DOHH2 (cell line): ENCODE measurements around the gene HLA-DOA.

ENCODE experiments used
- H3F3A ChIP-seq: fragments of 200-600 bp; sonication (generic), shearing (Covaris generic); 2 replicates; pipeline ENCODE4 v1.6.0; 2016; ENCODE audit warnings: antibody characterized with exemption, mild to moderate bottlenecking; ENCODE audit not compliant: control insufficient read depth, insufficient read depth
- H3K27ac ChIP-seq: fragments of 200-600 bp; sonication (generic); 2 replicates; pipeline ENCODE4 v1.5.1; 2014; ENCODE audit warnings: low read depth, mild to moderate bottlenecking, low read length, moderate library complexity
- H3K27me3 ChIP-seq: fragments of 200-600 bp; sonication (generic); 2 replicates; pipeline ENCODE4 v1.6.1; 2014; ENCODE audit warnings: mild to moderate bottlenecking, low read length, mixed read lengths; ENCODE audit not compliant: control insufficient read depth
- H3K36me3 ChIP-seq: fragments of 200-600 bp; sonication (generic); 2 replicates; pipeline ENCODE4 v1.6.1; 2014; ENCODE audit warnings: mild to moderate bottlenecking, low read length, moderate library complexity, mixed read lengths; ENCODE audit not compliant: control insufficient read depth
- H3K4me1 ChIP-seq: fragments of 200-600 bp; sonication (generic); 2 replicates; pipeline ENCODE4 v1.6.1; 2014; ENCODE audit warnings: mild to moderate bottlenecking, low read length, mixed read lengths; ENCODE audit not compliant: control insufficient read depth
- H3K4me2 ChIP-seq: fragments of 200-600 bp; sonication (generic); 2 replicates; pipeline ENCODE4 v1.6.0; 2014; ENCODE audit warnings: mild to moderate bottlenecking, low read length, moderate library complexity
- H3K4me3 ChIP-seq: fragments of 200-600 bp; sonication (generic); 2 replicates; pipeline ENCODE4 v1.5.1; 2014; ENCODE audit warnings: mild to moderate bottlenecking, low read length, mixed read lengths
- H3K79me2 ChIP-seq: fragments of 200-600 bp; sonication (generic); 2 replicates; pipeline ENCODE4 v1.6.1; 2014; ENCODE audit warnings: mild to moderate bottlenecking, low read length, mixed read lengths; ENCODE audit not compliant: control insufficient read depth
- H3K9me2 ChIP-seq: fragments of 200-600 bp; sonication (generic); replicated peaks from 2 replicates; pipeline ENCODE4 v1.6.1; 2014; ENCODE audit warnings: mild to moderate bottlenecking, low read length, mixed read lengths; ENCODE audit not compliant: control insufficient read depth
- H3K9me3 ChIP-seq: fragments of 200-600 bp; sonication (generic); 2 replicates; pipeline ENCODE4 v1.6.1; 2014; ENCODE audit warnings: antibody characterized with exemption, low read length, mixed read lengths; ENCODE audit not compliant: control insufficient read depth, insufficient read depth
- H4K20me1 ChIP-seq: fragments of 200-600 bp; sonication (generic); 2 replicates; pipeline ENCODE4 v1.6.0; 2014; ENCODE audit warnings: low read depth, mild to moderate bottlenecking, antibody characterized with exemption, low read length, moderate library complexity; ENCODE audit not compliant: control insufficient read depth, insufficient read depth
- CTCF ChIP-seq: fragments of 200-600 bp; sonication (generic); IDR thresholded peaks from one replicate; pipeline ENCODE4 v1.5.1; 2014; ENCODE audit warnings: antibody characterized with exemption, mild to moderate bottlenecking, low read depth, low read length; ENCODE audit not compliant: poor library complexity, severe bottlenecking
- EZH2phosphoT487 ChIP-seq: fragments of 200-600 bp; sonication (generic); IDR thresholded peaks from 2 replicates; pipeline ENCODE4 v1.6.1; 2017; ENCODE audit warnings: borderline replicate concordance, mild to moderate bottlenecking, antibody characterized with exemption, low read length, moderate library complexity, mixed read lengths

Gene HLA-DOA

GRCh38 chr6:33018904-33019303, 9.5 kb upstream of the HLA-DOA start:
- Histone ChIP-seq H3K27ac (no peak overlapping the region), H3K4me1 (peaks cover 26% of the 10 kb centered on the region), H3K36me3 (no peaks in the 10 kb centered on the region), H3K27me3 (no peaks in the 10 kb centered on the region), H3K9me3 (no peaks in the 10 kb centered on the region), H3F3A (no peaks in the 10 kb centered on the region), H3K4me3 (peak overlapping the region; percentile 39), H3K79me2 (no peaks in the 10 kb centered on the region), H3K4me2 (peak overlapping the region; percentile 54), H4K20me1 (no peaks in the 10 kb centered on the region), H3K9me2 (no peaks in the 10 kb centered on the region)
- TF ChIP-seq CTCF (no peak), EZH2phosphoT487 (no peak)

DNA sequence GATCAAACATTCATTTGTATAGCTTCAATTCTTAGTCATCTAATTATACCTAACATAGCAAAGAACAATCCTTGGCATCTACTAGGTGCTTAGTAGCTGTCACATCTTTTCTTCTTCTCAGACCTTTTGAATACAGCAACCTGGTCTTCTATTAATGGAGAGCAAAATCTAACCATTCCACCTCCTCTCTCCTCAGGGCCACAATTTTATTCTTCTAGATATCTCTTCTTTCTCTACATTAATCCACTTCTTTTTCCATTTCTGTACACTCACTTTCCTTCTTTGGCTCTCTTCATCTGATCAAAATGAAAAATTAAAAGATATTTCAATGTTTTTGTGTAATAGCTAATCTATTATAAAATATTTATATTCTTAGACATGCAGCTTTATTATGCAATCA, 9.0 kb upstream of the HLA-DOA start:
- H3K4me2 ChIP-seq, result no peak overlapping the region; the same call in 1 of the 2 replicates
- no peak overlapping the region for H3K27ac ChIP-seq
- no peak overlapping the region for H3K4me3 ChIP-seq
- no peaks in the 10 kb centered on the region for H3F3A ChIP-seq
- no peaks in the 10 kb centered on the region for H3K27me3 ChIP-seq
- no peaks in the 10 kb centered on the region for H3K36me3 ChIP-seq
- peaks cover 26% of the 10 kb centered on the region for H3K4me1 ChIP-seq
- H4K20me1 ChIP-seq, result no peaks in the 10 kb centered on the region
- H3K9me3 ChIP-seq, result no peaks in the 10 kb centered on the region
- H3K9me2 ChIP-seq, result no peaks in the 10 kb centered on the region
- TF ChIP-seq EZH2phosphoT487 (no peak), CTCF (no peak)
- H3K79me2 ChIP-seq, result no peaks in the 10 kb centered on the region

DNA sequence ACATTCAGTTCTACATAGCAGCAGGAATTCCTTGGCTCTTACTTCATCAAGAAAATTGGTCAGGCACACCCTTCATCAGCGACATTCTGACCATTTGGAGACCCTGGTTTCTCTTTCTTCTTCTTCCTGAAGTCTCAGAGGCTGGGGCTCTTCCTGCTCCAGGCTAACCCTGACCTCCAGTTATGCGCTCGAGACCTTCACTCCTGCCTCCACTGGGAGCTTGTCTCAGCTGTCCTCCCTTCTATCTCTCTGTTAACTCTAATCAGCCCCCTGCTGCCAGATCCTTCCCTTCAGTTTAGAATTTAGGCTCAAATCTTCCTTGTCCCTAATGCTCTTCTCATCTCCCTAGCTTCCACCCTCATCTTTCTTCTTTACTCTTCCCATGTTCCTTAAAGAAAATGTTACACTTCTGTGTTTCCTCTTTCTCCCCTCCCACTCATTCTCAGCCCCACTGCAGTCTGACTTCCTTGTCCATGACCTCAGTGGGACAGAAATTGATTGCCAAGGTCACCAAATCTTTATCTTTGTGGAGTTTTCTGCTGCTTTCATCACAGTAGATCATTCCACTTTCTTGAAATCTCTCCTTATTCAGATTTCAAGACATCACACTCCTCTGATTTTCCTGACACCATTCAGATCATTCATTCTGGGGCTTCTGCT, 8.4 kb upstream of the HLA-DOA start:
- no peaks in the 10 kb centered on the region for H3K36me3 ChIP-seq
- no peak for TF ChIP-seq EZH2phosphoT487
- TF ChIP-seq CTCF, result no peak

More for the DNA sequence above, 8.4 kb upstream of the HLA-DOA start:
- Histone ChIP-seq H4K20me1 (no peaks in the 10 kb centered on the region), H3K9me3 (no peaks in the 10 kb centered on the region), H3K79me2 (no peaks in the 10 kb centered on the region), H3K4me1 (peaks cover 26% of the 10 kb centered on the region), H3K9me2 (no peaks in the 10 kb centered on the region), H3K27me3 (no peaks in the 10 kb centered on the region), H3K27ac (no peak overlapping the region), H3K4me2 (no peak overlapping the region), H3F3A (no peaks in the 10 kb centered on the region), H3K4me3 (no peak overlapping the region)
